Gastrocnemius medialis (tissue), 4 donors: ENCODE data around the gene PDZRN4.

Experiments
- POLR2A ChIP-seq, 2 donors: fragments of 450-650 bp; IDR thresholded peaks; one replicate each; pipeline ENCODE4 v1.6.1; 2017; ENCODE audit warnings: antibody characterized with exemption in 2 of 2, mild to moderate bottlenecking in 2 of 2, moderate library complexity in 2 of 2
- TF ChIP-seq, protein P1 (sequence below), 5 experiments: fragments of 450-650 bp in 3 of 5; fragments of 200-600 bp in 2 of 5; sonication (generic) in 2 of 5; IDR thresholded peaks in 4 of 5; conservative IDR thresholded peaks in 1 of 5; 1 replicate in 4 of 5; 2 replicates in 1 of 5; pipeline ENCODE4 v1.5.1; 2016 to 2019; ENCODE audit warnings: antibody characterized with exemption in 5 of 5, mild to moderate bottlenecking in 3 of 5, moderate library complexity in 3 of 5

DNA sequence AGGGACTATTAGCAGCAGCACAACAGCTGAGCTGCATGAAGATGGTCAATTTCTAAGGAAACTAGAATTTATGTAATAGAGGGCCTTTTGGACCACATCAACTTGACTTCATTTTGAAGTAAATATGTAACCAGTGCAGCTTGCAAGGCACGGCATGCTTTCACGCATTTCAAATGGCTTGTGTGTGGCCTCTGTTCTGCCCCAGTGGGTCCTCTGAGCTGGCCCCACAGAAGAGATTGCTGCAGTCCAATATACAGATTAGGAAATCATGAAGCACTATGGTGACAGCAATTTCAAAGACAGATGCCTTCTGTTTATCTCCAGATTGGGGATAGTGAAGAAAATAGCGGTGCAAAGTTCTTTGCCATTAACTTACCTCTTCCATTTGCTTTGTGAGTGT, 101.4 kb downstream of the PDZRN4 start:
- no peak for TF ChIP-seq POLR2A (IDR thresholded peaks at IDR 0.05)
- TF ChIP-seq, protein P1, sequence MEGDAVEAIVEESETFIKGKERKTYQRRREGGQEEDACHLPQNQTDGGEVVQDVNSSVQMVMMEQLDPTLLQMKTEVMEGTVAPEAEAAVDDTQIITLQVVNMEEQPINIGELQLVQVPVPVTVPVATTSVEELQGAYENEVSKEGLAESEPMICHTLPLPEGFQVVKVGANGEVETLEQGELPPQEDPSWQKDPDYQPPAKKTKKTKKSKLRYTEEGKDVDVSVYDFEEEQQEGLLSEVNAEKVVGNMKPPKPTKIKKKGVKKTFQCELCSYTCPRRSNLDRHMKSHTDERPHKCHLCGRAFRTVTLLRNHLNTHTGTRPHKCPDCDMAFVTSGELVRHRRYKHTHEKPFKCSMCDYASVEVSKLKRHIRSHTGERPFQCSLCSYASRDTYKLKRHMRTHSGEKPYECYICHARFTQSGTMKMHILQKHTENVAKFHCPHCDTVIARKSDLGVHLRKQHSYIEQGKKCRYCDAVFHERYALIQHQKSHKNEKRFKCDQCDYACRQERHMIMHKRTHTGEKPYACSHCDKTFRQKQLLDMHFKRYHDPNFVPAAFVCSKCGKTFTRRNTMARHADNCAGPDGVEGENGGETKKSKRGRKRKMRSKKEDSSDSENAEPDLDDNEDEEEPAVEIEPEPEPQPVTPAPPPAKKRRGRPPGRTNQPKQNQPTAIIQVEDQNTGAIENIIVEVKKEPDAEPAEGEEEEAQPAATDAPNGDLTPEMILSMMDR (IDR thresholded peaks at IDR 0.05 in 4 of 5, conservative IDR thresholded peaks at IDR 0.05 in 1 of 5): no peak
